ENCODE measurements around the gene ZPBP.

DNA sequence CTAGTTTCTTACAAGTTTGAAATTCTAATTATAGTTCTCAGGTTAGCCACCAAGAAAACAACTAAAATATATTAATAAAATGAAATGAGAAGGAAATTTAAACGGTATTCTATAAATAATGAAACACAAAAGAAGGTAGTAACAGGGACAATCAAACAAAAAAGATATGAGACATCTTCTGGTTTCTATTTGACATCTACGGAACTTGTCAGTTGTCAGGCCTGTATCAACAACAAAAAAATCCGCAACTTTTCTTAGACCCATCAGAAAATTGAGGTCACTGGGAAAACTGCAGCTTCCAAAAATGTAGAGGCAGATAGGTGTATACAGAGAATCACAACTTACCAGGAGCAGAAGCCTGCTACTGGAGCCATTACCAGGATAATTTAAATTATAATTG lies 70.6 kb downstream of the ZPBP start:
- no peak for TF ChIP-seq EZH2 (IDR thresholded peaks at IDR 0.05; ENCODE audit: borderline replicate concordance, low read depth, low read length, severe bottlenecking)
- TF ChIP-seq, protein P1, sequence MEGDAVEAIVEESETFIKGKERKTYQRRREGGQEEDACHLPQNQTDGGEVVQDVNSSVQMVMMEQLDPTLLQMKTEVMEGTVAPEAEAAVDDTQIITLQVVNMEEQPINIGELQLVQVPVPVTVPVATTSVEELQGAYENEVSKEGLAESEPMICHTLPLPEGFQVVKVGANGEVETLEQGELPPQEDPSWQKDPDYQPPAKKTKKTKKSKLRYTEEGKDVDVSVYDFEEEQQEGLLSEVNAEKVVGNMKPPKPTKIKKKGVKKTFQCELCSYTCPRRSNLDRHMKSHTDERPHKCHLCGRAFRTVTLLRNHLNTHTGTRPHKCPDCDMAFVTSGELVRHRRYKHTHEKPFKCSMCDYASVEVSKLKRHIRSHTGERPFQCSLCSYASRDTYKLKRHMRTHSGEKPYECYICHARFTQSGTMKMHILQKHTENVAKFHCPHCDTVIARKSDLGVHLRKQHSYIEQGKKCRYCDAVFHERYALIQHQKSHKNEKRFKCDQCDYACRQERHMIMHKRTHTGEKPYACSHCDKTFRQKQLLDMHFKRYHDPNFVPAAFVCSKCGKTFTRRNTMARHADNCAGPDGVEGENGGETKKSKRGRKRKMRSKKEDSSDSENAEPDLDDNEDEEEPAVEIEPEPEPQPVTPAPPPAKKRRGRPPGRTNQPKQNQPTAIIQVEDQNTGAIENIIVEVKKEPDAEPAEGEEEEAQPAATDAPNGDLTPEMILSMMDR (IDR thresholded peaks at IDR 0.05; ENCODE audit: borderline replicate concordance, extremely low read depth, low read length, poor library complexity, severe bottlenecking) = no peak

Data from DND-41 (cell line).